ENCODE data around the gene ARAP1. TPM values are rescaled to one million over a fixed set of nuclear protein-coding genes. Genes with fewer than 3 reads are reported as not detected.
A peak's percentile ranks its signal among the peaks of the same experiment; 100 is the strongest.

Gene ARAP1
- total and polyA plus RNA-seq, 2 donors = 66.5 to 88.6 TPM

GRCh38 chr11:72700146-72700545, 52.1 kb downstream of the ARAP1 start:
- no peak for DNase-seq (ENCODE audit: extremely low spot score)
- Histone ChIP-seq H3K4me1 (ENCODE audit: insufficient read depth) (no peaks in the 10 kb centered on the region), H3K4me3 (ENCODE audit: low read depth, low read length) (no peak overlapping the region), H3K36me3 (ENCODE audit: insufficient read depth) (peaks cover 4% of the 10 kb centered on the region), H3K27ac (ENCODE audit: low read depth) (no peak overlapping the region)
- WGBS = 66% methylated on average over 3 of the region's 3 CpGs

GRCh38 chr11:72697814-72698213, 54.4 kb downstream of the ARAP1 start:
- H3K27ac ChIP-seq (ENCODE audit: low read depth) = no peak overlapping the region
- WGBS = 87% methylated on average over 16 of the region's 16 CpGs
- no peak overlapping the region for H3K4me3 ChIP-seq (ENCODE audit: low read depth, low read length)
- no peak for DNase-seq (ENCODE audit: extremely low spot score)
- H3K4me1 ChIP-seq (ENCODE audit: insufficient read depth) = no peaks in the 10 kb centered on the region
- H3K36me3 ChIP-seq (ENCODE audit: insufficient read depth) = peaks cover 4% of the 10 kb centered on the region

- WGBS = 71% methylated on average over 44 of the region's 44 CpGs
- peaks cover 4% of the 10 kb centered on the region for H3K36me3 ChIP-seq (ENCODE audit: insufficient read depth)
- no peak overlapping the region for H3K4me3 ChIP-seq (ENCODE audit: low read depth, low read length)
- DNase-seq (ENCODE audit: extremely low spot score) = no peak
- peak overlapping the region; percentile 33 for H3K27ac ChIP-seq (ENCODE audit: low read depth)
- no peaks in the 10 kb centered on the region for H3K4me1 ChIP-seq (ENCODE audit: insufficient read depth)
These were observed 55.1 kb downstream of the ARAP1 start for GRCh38 chr11:72696866-72697700.

GRCh38 chr11:72695354-72695753, 56.9 kb downstream of the ARAP1 start:
- Histone ChIP-seq H3K36me3 (ENCODE audit: insufficient read depth) (peaks cover 4% of the 10 kb centered on the region), H3K27ac (ENCODE audit: low read depth) (no peak overlapping the region), H3K4me1 (ENCODE audit: insufficient read depth) (no peaks in the 10 kb centered on the region), H3K4me3 (ENCODE audit: low read depth, low read length) (no peak overlapping the region)
- no peak for DNase-seq (ENCODE audit: extremely low spot score)
- WGBS = 93% methylated on average over 7 of the region's 7 CpGs

- DNase-seq (ENCODE audit: extremely low spot score) = no peak
- Histone ChIP-seq H3K4me3 (ENCODE audit: low read depth, low read length) (no peak overlapping the region), H3K36me3 (ENCODE audit: insufficient read depth) (peaks cover 4% of the 10 kb centered on the region), H3K4me1 (ENCODE audit: insufficient read depth) (no peaks in the 10 kb centered on the region), H3K27ac (ENCODE audit: low read depth) (no peak overlapping the region)
- WGBS = 95% methylated on average over 19 of the region's 19 CpGs
These were observed 58.8 kb downstream of the ARAP1 start for GRCh38 chr11:72693271-72693968.

- WGBS = 75% methylated on average over 9 of the region's 9 CpGs
- Histone ChIP-seq H3K36me3 (ENCODE audit: insufficient read depth) (peaks cover 4% of the 10 kb centered on the region), H3K27ac (ENCODE audit: low read depth) (no peak overlapping the region)
These were observed 59.5 kb downstream of the ARAP1 start for GRCh38 chr11:72692498-72693237.

GRCh38 chr11:72690166-72690565, 62.0 kb downstream of the ARAP1 start:
- WGBS = 86% methylated on average over 4 of the region's 4 CpGs
- Histone ChIP-seq H3K36me3 (ENCODE audit: insufficient read depth) (no peaks in the 10 kb centered on the region), H3K27ac (ENCODE audit: low read depth) (no peak overlapping the region), H3K4me3 (ENCODE audit: low read depth, low read length) (no peak overlapping the region), H3K4me1 (ENCODE audit: insufficient read depth) (no peaks in the 10 kb centered on the region)
- no peak for DNase-seq (ENCODE audit: extremely low spot score)

More at GRCh38 chr11:72692498-72693237, 59.5 kb downstream of the ARAP1 start:
- DNase-seq (ENCODE audit: extremely low spot score) = no peak
- H3K4me1 ChIP-seq (ENCODE audit: insufficient read depth) = no peaks in the 10 kb centered on the region
- no peak overlapping the region for H3K4me3 ChIP-seq (ENCODE audit: low read depth, low read length)

- 84% methylated on average over 7 of the region's 7 CpGs for WGBS
- no peaks in the 10 kb centered on the region for H3K36me3 ChIP-seq (ENCODE audit: insufficient read depth)
- H3K27ac ChIP-seq (ENCODE audit: low read depth) = no peak overlapping the region
These were observed 63.3 kb downstream of the ARAP1 start for GRCh38 chr11:72688929-72689328.

GRCh38 chr11:72688486-72688885, 63.7 kb downstream of the ARAP1 start:
- DNase-seq (ENCODE audit: extremely low spot score) = no peak
- H3K27ac ChIP-seq (ENCODE audit: low read depth) = no peak overlapping the region
- H3K4me1 ChIP-seq (ENCODE audit: insufficient read depth) = no peaks in the 10 kb centered on the region
- WGBS = 92% methylated on average over 7 of the region's 7 CpGs
- no peaks in the 10 kb centered on the region for H3K36me3 ChIP-seq (ENCODE audit: insufficient read depth)
- H3K4me3 ChIP-seq (ENCODE audit: low read depth, low read length) = no peak overlapping the region

More at GRCh38 chr11:72688929-72689328, 63.3 kb downstream of the ARAP1 start:
- Histone ChIP-seq H3K4me1 (ENCODE audit: insufficient read depth) (no peaks in the 10 kb centered on the region), H3K4me3 (ENCODE audit: low read depth, low read length) (no peak overlapping the region)
- DNase-seq (ENCODE audit: extremely low spot score) = no peak

GRCh38 chr11:72687326-72687725, 64.9 kb downstream of the ARAP1 start:
- Histone ChIP-seq H3K27ac (ENCODE audit: low read depth) (no peak overlapping the region), H3K4me1 (ENCODE audit: insufficient read depth) (no peaks in the 10 kb centered on the region), H3K36me3 (ENCODE audit: insufficient read depth) (no peaks in the 10 kb centered on the region), H3K4me3 (ENCODE audit: low read depth, low read length) (no peak overlapping the region)
- WGBS = 89% methylated on average over 7 of the region's 7 CpGs
- DNase-seq (ENCODE audit: extremely low spot score) = no peak

GRCh38 chr11:72686639-72687220, 65.5 kb downstream of the ARAP1 start:
- H3K27ac ChIP-seq (ENCODE audit: low read depth) = peak overlapping the region; percentile 64

GRCh38 chr11:72685560-72686480, 66.4 kb downstream of the ARAP1 start:
- H3K4me1 ChIP-seq (ENCODE audit: insufficient read depth) = no peaks in the 10 kb centered on the region
- H3K4me3 ChIP-seq (ENCODE audit: low read depth, low read length) = no peak overlapping the region
- no peak overlapping the region for H3K27ac ChIP-seq (ENCODE audit: low read depth)
- no peak for DNase-seq (ENCODE audit: extremely low spot score)
- H3K36me3 ChIP-seq (ENCODE audit: insufficient read depth) = no peaks in the 10 kb centered on the region
- WGBS = 59% methylated on average over 24 of the region's 24 CpGs

More at GRCh38 chr11:72686639-72687220, 65.5 kb downstream of the ARAP1 start:
- H3K4me1 ChIP-seq (ENCODE audit: insufficient read depth) = no peaks in the 10 kb centered on the region
- 64% methylated on average over 8 of the region's 8 CpGs for WGBS
- H3K36me3 ChIP-seq (ENCODE audit: insufficient read depth) = no peaks in the 10 kb centered on the region
- no peak for DNase-seq (ENCODE audit: extremely low spot score)
- no peak overlapping the region for H3K4me3 ChIP-seq (ENCODE audit: low read depth, low read length)

Measured in urinary bladder (tissue), 4 donors.